ENCODE data around the gene TNFRSF12A. TPM values are rescaled to one million over a fixed set of nuclear protein-coding genes. Genes with fewer than 3 reads are reported as not detected.

The TNFRSF12A gene
- total RNA-seq, 1 experiment from 2014 or later: 156 TPM

Other genes with a start within 250 kb of the TNFRSF12A start
- gene ELOB, start 243.1 kb upstream of the TNFRSF12A start, total RNA-seq (2021; ENCODE audit: unreplicated experiment): 642 TPM
- 0.59 TPM for gene PRSS33, start 232.8 kb upstream of the TNFRSF12A start, total RNA-seq (2021; ENCODE audit: unreplicated experiment)
- not detected for gene PRSS41, start 221.9 kb upstream of the TNFRSF12A start, total RNA-seq (2021; ENCODE audit: unreplicated experiment)
- not detected for gene PRSS21, start 203.1 kb upstream of the TNFRSF12A start, total RNA-seq (2021; ENCODE audit: unreplicated experiment)
- 9.1 TPM for gene ZG16B, start 190.1 kb upstream of the TNFRSF12A start, total RNA-seq (2021; ENCODE audit: unreplicated experiment)
- gene PRSS22, start 162.2 kb upstream of the TNFRSF12A start, total RNA-seq (2021; ENCODE audit: unreplicated experiment): 23.9 TPM
- 77.3 TPM for gene FLYWCH2, start 137.2 kb upstream of the TNFRSF12A start, total RNA-seq (2021; ENCODE audit: unreplicated experiment)
- gene FLYWCH1, start 108.4 kb upstream of the TNFRSF12A start, total RNA-seq (2021; ENCODE audit: unreplicated experiment): 67.9 TPM
- 10.8 TPM for gene KREMEN2, start 56.1 kb upstream of the TNFRSF12A start, total RNA-seq (2021; ENCODE audit: unreplicated experiment)
- gene PAQR4, start 51.0 kb upstream of the TNFRSF12A start, total RNA-seq (2021; ENCODE audit: unreplicated experiment): 51.8 TPM
- gene PKMYT1, start 39.9 kb upstream of the TNFRSF12A start, total RNA-seq (2021; ENCODE audit: unreplicated experiment): 105 TPM
- gene CLDN9, start 7.4 kb upstream of the TNFRSF12A start, total RNA-seq (2021; ENCODE audit: unreplicated experiment): 1.6 TPM
- 1.2 TPM for gene CLDN6, start 2.2 kb upstream of the TNFRSF12A start, total RNA-seq (2021; ENCODE audit: unreplicated experiment)
- 67.3 TPM for gene HCFC1R1, start 3.6 kb downstream of the TNFRSF12A start, total RNA-seq (2021; ENCODE audit: unreplicated experiment)
- gene THOC6, start 3.7 kb downstream of the TNFRSF12A start, total RNA-seq (2021; ENCODE audit: unreplicated experiment): 56.7 TPM
- 0.21 TPM for gene BICDL2, start 16.6 kb downstream of the TNFRSF12A start, total RNA-seq (2021; ENCODE audit: unreplicated experiment)
- gene MMP25, start 26.2 kb downstream of the TNFRSF12A start, total RNA-seq (2021; ENCODE audit: unreplicated experiment): 0.67 TPM
- 17.1 TPM for gene IL32, start 45.3 kb downstream of the TNFRSF12A start, total RNA-seq (2021; ENCODE audit: unreplicated experiment)
- gene ZSCAN10, start 78.9 kb downstream of the TNFRSF12A start, total RNA-seq (2021; ENCODE audit: unreplicated experiment): 0.21 TPM
- gene ZNF205, start 92.2 kb downstream of the TNFRSF12A start, total RNA-seq (2021; ENCODE audit: unreplicated experiment): 18.3 TPM
- 12.3 TPM for gene ZNF213, start 114.7 kb downstream of the TNFRSF12A start, total RNA-seq (2021; ENCODE audit: unreplicated experiment)
- 0.26 TPM for gene OR1F1, start 167.8 kb downstream of the TNFRSF12A start, total RNA-seq (2021; ENCODE audit: unreplicated experiment)
- gene ZNF200, start 214.8 kb downstream of the TNFRSF12A start, total RNA-seq (2021; ENCODE audit: unreplicated experiment): 12.4 TPM
- gene MEFV, start 236.3 kb downstream of the TNFRSF12A start, total RNA-seq (2021; ENCODE audit: unreplicated experiment): 0.46 TPM